ENCODE results near the gene FOXJ1. TPM values are rescaled to one million over a fixed set of nuclear protein-coding genes. Genes with fewer than 3 reads are reported as not detected.
"Not testable (repeated sequence)": the region's sequence is repeated elsewhere in the genome, so short reads cannot be mapped to it uniquely, and the experiment has no call there.

The FOXJ1 gene, protein sequence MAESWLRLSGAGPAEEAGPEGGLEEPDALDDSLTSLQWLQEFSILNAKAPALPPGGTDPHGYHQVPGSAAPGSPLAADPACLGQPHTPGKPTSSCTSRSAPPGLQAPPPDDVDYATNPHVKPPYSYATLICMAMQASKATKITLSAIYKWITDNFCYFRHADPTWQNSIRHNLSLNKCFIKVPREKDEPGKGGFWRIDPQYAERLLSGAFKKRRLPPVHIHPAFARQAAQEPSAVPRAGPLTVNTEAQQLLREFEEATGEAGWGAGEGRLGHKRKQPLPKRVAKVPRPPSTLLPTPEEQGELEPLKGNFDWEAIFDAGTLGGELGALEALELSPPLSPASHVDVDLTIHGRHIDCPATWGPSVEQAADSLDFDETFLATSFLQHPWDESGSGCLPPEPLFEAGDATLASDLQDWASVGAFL
- total RNA-seq = under 1 TPM; 0.19 to 0.20 TPM
- polyA plus RNA-seq = not detected

GRCh38 chr17:76141212-76142038, at the start of gene FOXJ1:
Gene FOXJ1, minus strand, starts transcription at chr17:76141245. Its CDS starts 850 bp downstream, at chr17:76140395.
- H3K27me3 ChIP-seq (ENCODE audit: insufficient read depth, low read length) = peaks cover 4% of the 10 kb centered on the region
- Mint-ChIP-seq H3K27me3 (peaks cover 3% of the 10 kb centered on the region in 2 donors), H3K36me3 (no peaks in the 10 kb centered on the region), H3K4me1 (peaks cover 39 to 63% (median 50%) of the 10 kb centered on the region in 4 donors), H3K4me3 (peak within 1 kb of the TSS; percentile 75 to 94 (median 84)), H3K9me3 (no peaks in the 10 kb centered on the region), H3K27ac (peak within 1 kb of the TSS; percentile 78 to 96 (median 85))
- H3K4me1 ChIP-seq (ENCODE audit: insufficient read depth, low read length) = peaks cover 66% of the 10 kb centered on the region
- ChIA-PET CTCF (ENCODE audit: partially characterized antibody) (interaction anchor here (0.9 to 18.1 kb wide), 5 partner anchors 10 to 138 kb away, joined by 3 to 214 read pairs (median 5); no protein-coding TSS in a partner anchor), POLR2A (ENCODE audit: partially characterized antibody) (interaction anchor here (0.6 to 8.1 kb wide), 15 partner anchors 11 to 153 kb away, joined by 3 to 157 read pairs (median 4); partner anchors contain the start of gene UBALD2)
- DNase-seq = peak; percentile 90 to 93 (median 92)
- H3K36me3 ChIP-seq (ENCODE audit: insufficient read depth, low read length) = no peaks in the 10 kb centered on the region
- H3K4me3 ChIP-seq (ENCODE audit: low read length in 2 of 2) = peak within 1 kb of the TSS; percentile 19 to 48
- no peaks in the 10 kb centered on the region for H3K9me3 ChIP-seq (ENCODE audit: control insufficient read depth in 1 of 2, low read length in 2 of 2)
- intact Hi-C loops (cut with micrococcal nuclease) = no loop called here
- H3K27ac ChIP-seq (ENCODE audit: low read depth, low read length) = no peak within 1 kb of the TSS

GRCh38 chr17:76189741-76190140, 48.7 kb upstream of the FOXJ1 start:
- no peaks in the 10 kb centered on the region for H3K36me3 ChIP-seq (ENCODE audit: insufficient read depth, low read length)
- ChIA-PET POLR2A (ENCODE audit: partially characterized antibody) (interaction anchor here (0.6 to 18.9 kb wide), 12 partner anchors 10 to 92 kb away, joined by 3 to 603 read pairs (median 4); partner anchors contain the start of genes RNF157 and UBALD2), CTCF (ENCODE audit: partially characterized antibody) (interaction anchor here (0.8 to 7.0 kb wide), 14 partner anchors 9 to 209 kb away, joined by 3 to 71 read pairs (median 4); no protein-coding TSS in a partner anchor)
- no peaks in the 10 kb centered on the region for H3K9me3 ChIP-seq (ENCODE audit: control insufficient read depth in 1 of 2, low read length in 2 of 2)
- no peak for DNase-seq
- no peaks in the 10 kb centered on the region for H3K27me3 ChIP-seq (ENCODE audit: insufficient read depth, low read length)
- Mint-ChIP-seq H3K27ac (peak overlapping the region; percentile 89 to 98 (median 95)), H3K4me1 (peaks cover 54 to 82% (median 65%) of the 10 kb centered on the region in 4 donors), H3K9me3 (peaks cover 0 to 1% (median 0%) of the 10 kb centered on the region in 8 donors), H3K27me3 (no peaks in the 10 kb centered on the region), H3K4me3 (peak overlapping the region in 7 of 8 donors; percentile 51 to 76 (median 63)), H3K36me3 (peaks cover 5 to 7% of the 10 kb centered on the region in 2 donors)
- no peak overlapping the region for H3K4me3 ChIP-seq (ENCODE audit: low read length in 2 of 2)
- peaks cover 91% of the 10 kb centered on the region for H3K4me1 ChIP-seq (ENCODE audit: insufficient read depth, low read length)
- peak overlapping the region; percentile 18 for H3K27ac ChIP-seq (ENCODE audit: low read depth, low read length)
- intact Hi-C loops (cut with micrococcal nuclease) = no loop called here

- H3K4me1 Mint-ChIP-seq = peaks cover 54 to 82% (median 65%) of the 10 kb centered on the region in 4 donors
- Histone ChIP-seq H3K27ac (ENCODE audit: low read depth, low read length) (peak overlapping the region; percentile 18), H3K36me3 (ENCODE audit: insufficient read depth, low read length) (no peaks in the 10 kb centered on the region), H3K27me3 (ENCODE audit: insufficient read depth, low read length) (no peaks in the 10 kb centered on the region), H3K9me3 (ENCODE audit: control insufficient read depth in 1 of 2, low read length in 2 of 2) (no peaks in the 10 kb centered on the region), H3K4me3 (ENCODE audit: low read length in 2 of 2) (no peak overlapping the region), H3K4me1 (ENCODE audit: insufficient read depth, low read length) (peaks cover 91% of the 10 kb centered on the region)
- no peak for DNase-seq
- CTCF ChIA-PET (ENCODE audit: partially characterized antibody) = interaction anchor here (0.8 to 7.0 kb wide), 14 partner anchors 10 to 209 kb away, joined by 3 to 71 read pairs (median 4); no protein-coding TSS in a partner anchor
- H3K27ac Mint-ChIP-seq = peak overlapping the region; percentile 89 to 98 (median 95)
- H3K4me3 Mint-ChIP-seq = peak overlapping the region in 7 of 8 donors; percentile 51 to 78 (median 63)
- peaks cover 5 to 7% of the 10 kb centered on the region in 2 donors for H3K36me3 Mint-ChIP-seq
- POLR2A ChIA-PET (ENCODE audit: partially characterized antibody) = interaction anchor here (0.6 to 18.9 kb wide), 14 partner anchors 10 to 93 kb away, joined by 3 to 603 read pairs (median 4); partner anchors contain the start of genes RNF157 and UBALD2
- H3K9me3 Mint-ChIP-seq = peaks cover 0 to 1% (median 0%) of the 10 kb centered on the region in 8 donors
- no peaks in the 10 kb centered on the region for H3K27me3 Mint-ChIP-seq
- intact Hi-C loops (cut with micrococcal nuclease) = no loop called here
Measured at GRCh38 chr17:76189247-76189646, 48.2 kb upstream of the FOXJ1 start.

GRCh38 chr17:76188213-76189016, 47.4 kb upstream of the FOXJ1 start:
- CTCF ChIA-PET (ENCODE audit: partially characterized antibody) = interaction anchor here (1.0 to 7.0 kb wide), 10 partner anchors 9 to 92 kb away, joined by 3 to 71 read pairs (median 4); no protein-coding TSS in a partner anchor
- peaks cover 46 to 75% (median 58%) of the 10 kb centered on the region in 4 donors for H3K4me1 Mint-ChIP-seq
- no peaks in the 10 kb centered on the region for H3K27me3 Mint-ChIP-seq
- peaks cover 4 to 5% of the 10 kb centered on the region in 2 donors for H3K36me3 Mint-ChIP-seq
- Histone ChIP-seq H3K4me1 (ENCODE audit: insufficient read depth, low read length) (peaks cover 83% of the 10 kb centered on the region), H3K4me3 (ENCODE audit: low read length in 2 of 2) (peak overlapping the region in 1 of 2 donors; percentile 4), H3K27me3 (ENCODE audit: insufficient read depth, low read length) (no peaks in the 10 kb centered on the region), H3K9me3 (ENCODE audit: control insufficient read depth in 1 of 2, low read length in 2 of 2) (no peaks in the 10 kb centered on the region), H3K36me3 (ENCODE audit: insufficient read depth, low read length) (no peaks in the 10 kb centered on the region), H3K27ac (ENCODE audit: low read depth, low read length) (peak overlapping the region; percentile 18)
- H3K9me3 Mint-ChIP-seq = no peaks in the 10 kb centered on the region
- POLR2A ChIA-PET (ENCODE audit: partially characterized antibody) = interaction anchor here (0.8 to 18.9 kb wide), 11 partner anchors 9 to 79 kb away, joined by 3 to 603 read pairs (median 5); partner anchors contain the start of genes RNF157 and UBALD2
- intact Hi-C loops (cut with micrococcal nuclease) = no loop called here
- H3K4me3 Mint-ChIP-seq = peak overlapping the region in 7 of 8 donors; percentile 3 to 78 (median 67)
- H3K27ac Mint-ChIP-seq = peak overlapping the region; percentile 72 to 97 (median 90)
- no peak for DNase-seq

DNA sequence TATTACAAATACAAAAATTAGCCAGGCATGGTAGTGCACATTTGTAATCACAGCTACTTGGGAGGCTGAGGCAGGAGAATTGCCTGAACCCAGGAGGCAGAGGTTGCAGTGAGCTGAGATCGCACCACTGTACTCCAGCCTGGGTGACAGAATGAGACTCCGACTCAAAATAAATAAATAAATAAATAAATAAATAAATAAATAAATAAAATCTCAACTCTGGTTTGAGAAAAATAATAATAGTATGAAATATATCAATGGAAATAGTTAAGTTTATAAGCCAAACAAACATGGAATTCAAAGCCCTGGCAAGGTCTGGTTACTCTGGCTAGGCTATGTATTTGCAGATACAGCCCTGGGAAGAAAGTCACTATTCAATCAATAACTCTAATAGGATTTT, 45.7 kb upstream of the FOXJ1 start:
- H3K4me3 ChIP-seq (ENCODE audit: low read length in 2 of 2); H3K36me3 ChIP-seq (ENCODE audit: insufficient read depth, low read length); H3K27me3 ChIP-seq (ENCODE audit: insufficient read depth, low read length); intact Hi-C loops (cut with micrococcal nuclease); DNase-seq; H3K9me3 ChIP-seq (ENCODE audit: control insufficient read depth in 1 of 2, low read length in 2 of 2); H3K36me3 Mint-ChIP-seq; H3K27ac ChIP-seq (ENCODE audit: low read depth, low read length); H3K27me3 Mint-ChIP-seq; H3K9me3 Mint-ChIP-seq: not testable (repeated sequence)
- CTCF ChIA-PET (ENCODE audit: partially characterized antibody) = interaction anchor here (1.6 to 3.4 kb wide), 2 partner anchors 65 to 93 kb away, joined by 3 to 25 read pairs; no protein-coding TSS in a partner anchor
- Mint-ChIP-seq H3K4me1 (peaks cover 37 to 66% (median 49%) of the 10 kb centered on the region in 4 donors), H3K4me3 (peak overlapping the region in 2 of 8 donors; percentile 26 to 55), H3K27ac (peak overlapping the region in 6 of 7 donors; percentile 77 to 92 (median 89))
- H3K4me1 ChIP-seq (ENCODE audit: insufficient read depth, low read length) = peaks cover 75% of the 10 kb centered on the region
- POLR2A ChIA-PET (ENCODE audit: partially characterized antibody) = interaction anchor here (4.5 to 18.9 kb wide), 2 partner anchors 13 to 81 kb away, joined by 29 to 603 read pairs; partner anchors contain the start of gene UBALD2

GRCh38 chr17:76184290-76184689, 43.2 kb upstream of the FOXJ1 start:
- no peaks in the 10 kb centered on the region for H3K27me3 ChIP-seq (ENCODE audit: insufficient read depth, low read length)
- Mint-ChIP-seq H3K4me1 (peaks cover 42 to 70% (median 56%) of the 10 kb centered on the region in 4 donors), H3K9me3 (no peaks in the 10 kb centered on the region), H3K4me3 (peak overlapping the region in 1 of 8 donors; percentile 10), H3K27ac (peak overlapping the region in 5 of 7 donors; percentile 38 to 92 (median 72)), H3K27me3 (no peaks in the 10 kb centered on the region), H3K36me3 (peaks cover 4 to 10% of the 10 kb centered on the region in 2 donors)
- intact Hi-C loops (cut with micrococcal nuclease) = loop anchor here (5.0 kb wide), 1 partner anchor 172 kb away; no protein-coding TSS in a partner anchor
- H3K4me1 ChIP-seq (ENCODE audit: insufficient read depth, low read length) = peaks cover 73% of the 10 kb centered on the region
- ChIA-PET CTCF (ENCODE audit: partially characterized antibody) (interaction anchor here (0.6 to 12.3 kb wide), 11 partner anchors 34 to 110 kb away, joined by 3 to 214 read pairs (median 5); partner anchors contain the start of gene FOXJ1), POLR2A (ENCODE audit: partially characterized antibody) (interaction anchor here (1.4 to 18.9 kb wide), 5 partner anchors 8 to 83 kb away, joined by 4 to 603 read pairs (median 6); partner anchors contain the start of gene UBALD2)
- H3K36me3 ChIP-seq (ENCODE audit: insufficient read depth, low read length) = no peaks in the 10 kb centered on the region
- no peaks in the 10 kb centered on the region for H3K9me3 ChIP-seq (ENCODE audit: control insufficient read depth in 1 of 2, low read length in 2 of 2)
- no peak overlapping the region for H3K4me3 ChIP-seq (ENCODE audit: low read length in 2 of 2)
- DNase-seq = no peak
- no peak overlapping the region for H3K27ac ChIP-seq (ENCODE audit: low read depth, low read length)
